Cardiac fibroblast (primary cell): ENCODE data around the gene PRCP.

Experiments used
- DNase-seq, 2 donors: peaks; one replicate each; pipeline versions ENCODE4 v3.0.0 to v3.0.0-alpha.2; 2010; ENCODE audit warnings: low read depth in 2 of 2
- H3K4me3 ChIP-seq, 2 donors: replicated peaks in 1 of 2; 1 replicate in 1 of 2; 2 replicates in 1 of 2; pipeline ENCODE4 v1.5.1; 2011; ENCODE audit warnings: low read depth in 2 of 2, low read length in 2 of 2, mild to moderate bottlenecking in 2 of 2, moderate library complexity in 1 of 2
- CTCF ChIP-seq: IDR thresholded peaks from one replicate; pipeline ENCODE4 v1.5.1; 2011; ENCODE audit warnings: low read depth, mild to moderate bottlenecking, low read length, inconsistent platforms

PRCP gene

GRCh38 chr11:82937554-82937953 lies 37.3 kb upstream of the PRCP start:
- H3K4me3 ChIP-seq, result no peak overlapping the region
- no peak for TF ChIP-seq CTCF

DNA sequence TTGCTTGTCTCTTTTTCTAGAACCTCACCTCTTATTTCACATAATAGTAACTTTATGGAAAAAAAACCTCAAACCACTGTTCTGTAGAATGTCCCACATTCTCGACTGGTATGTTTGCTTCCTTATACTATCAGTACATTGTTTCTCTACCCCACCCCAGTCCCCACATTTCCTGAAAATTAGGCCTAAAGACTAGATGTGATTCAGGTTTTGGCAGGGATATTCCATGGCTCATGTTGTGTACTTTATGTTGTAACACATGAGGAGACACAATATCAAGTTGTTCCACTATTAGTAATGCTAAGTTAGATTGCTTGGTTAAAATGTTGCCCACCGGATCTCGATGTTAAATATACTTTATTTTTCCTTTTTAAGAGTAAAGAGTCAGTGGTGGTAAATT lies 36.0 kb upstream of the PRCP start:
- DNase-seq, result peak; percentile 80 to 85
- no peak for TF ChIP-seq CTCF
- H3K4me3 ChIP-seq, result no peak overlapping the region

More at GRCh38 chr11:82937554-82937953, 37.3 kb upstream of the PRCP start:
- DNase-seq, result no peak

DNA sequence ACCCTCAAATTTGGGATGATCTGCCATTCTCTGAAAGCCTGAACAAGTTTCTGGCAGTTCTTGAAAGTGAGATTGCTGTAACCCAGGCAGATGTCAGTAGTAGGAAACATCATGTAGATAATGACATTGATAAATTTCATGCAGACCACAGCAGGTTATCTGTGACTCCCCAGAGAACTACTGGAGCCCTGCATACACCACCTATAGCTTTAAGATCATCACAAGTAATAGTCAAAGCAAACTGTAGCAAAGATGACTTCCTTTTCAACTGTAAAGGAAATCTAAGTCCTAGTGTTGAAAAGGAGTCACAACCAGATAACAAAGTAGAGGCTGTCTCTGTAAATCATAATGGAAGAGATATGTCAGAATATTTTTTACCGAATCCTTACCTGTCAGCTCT lies 32.3 kb upstream of the PRCP start:
- no peak overlapping the region for H3K4me3 ChIP-seq
- DNase-seq, result no peak
- TF ChIP-seq CTCF, result no peak

GRCh38 chr11:82930734-82931133 lies 30.5 kb upstream of the PRCP start:
- H3K4me3 ChIP-seq, result no peak overlapping the region
- TF ChIP-seq CTCF, result no peak

GRCh38 chr11:82930229-82930628 lies 30.0 kb upstream of the PRCP start:
- no peak for DNase-seq
- TF ChIP-seq CTCF, result no peak
- H3K4me3 ChIP-seq, result no peak overlapping the region

More at GRCh38 chr11:82930734-82931133, 30.5 kb upstream of the PRCP start:
- DNase-seq, result no peak

GRCh38 chr11:82929121-82929520 lies 28.9 kb upstream of the PRCP start:
- no peak for DNase-seq

More at GRCh38 chr11:82929121-82929520, 28.9 kb upstream of the PRCP start:
- no peak overlapping the region for H3K4me3 ChIP-seq
- TF ChIP-seq CTCF, result no peak
